Neuron (in vitro differentiated cells): ENCODE data around the gene PTGS1.
"Not testable (repeated sequence)": the region's sequence is repeated elsewhere in the genome, so short reads cannot be mapped to it uniquely, and the experiment has no call there.

Source experiments
- H2AFZ ChIP-seq: one replicate; pipeline ENCODE4 v1.6.1; 2013; ENCODE audit warnings: low read depth, mild to moderate bottlenecking, inconsistent platforms, low read length, moderate library complexity
- H3K27me3 ChIP-seq: one replicate; pipeline ENCODE4 v1.6.1; 2013; ENCODE audit warnings: low read length; ENCODE audit not compliant: insufficient read depth
- H3K36me3 ChIP-seq: one replicate; pipeline ENCODE4 v1.6.1; 2013; ENCODE audit warnings: low read length; ENCODE audit not compliant: insufficient read depth
- H3K4me1 ChIP-seq: one replicate; pipeline ENCODE4 v1.6.1; 2013; ENCODE audit warnings: low read length; ENCODE audit not compliant: insufficient read depth
- H3K4me3 ChIP-seq: 2 replicates; pipeline ENCODE4 v1.5.1; 2013; ENCODE audit warnings: mild to moderate bottlenecking, low read length, moderate library complexity
- H3K9me3 ChIP-seq: one replicate; pipeline ENCODE4 v1.6.1; 2013; ENCODE audit warnings: low read length

Gene PTGS1

DNA sequence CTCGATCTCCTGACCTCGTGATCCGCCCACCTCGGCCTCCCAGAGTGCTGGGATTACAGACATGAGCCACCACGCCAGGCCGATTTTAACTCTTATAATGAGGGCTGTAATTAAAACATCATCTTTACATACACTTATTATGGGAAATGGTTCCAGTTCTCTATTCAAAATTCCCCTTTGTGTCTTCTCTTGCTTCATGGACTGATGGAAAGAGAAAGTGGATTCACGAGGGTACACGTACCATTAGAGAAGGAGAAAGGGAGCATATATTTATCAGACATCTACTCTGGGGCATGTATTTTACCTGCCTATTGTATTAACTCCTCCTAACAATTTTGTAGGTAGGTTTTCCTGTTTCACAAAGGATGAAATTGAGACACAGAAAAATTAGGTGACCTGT, 31.1 kb downstream of the PTGS1 start:
- no peaks in the 10 kb centered on the region for H3K4me1 ChIP-seq
- no peaks in the 10 kb centered on the region for H3K9me3 ChIP-seq
- peaks cover 7% of the 10 kb centered on the region for H3K27me3 ChIP-seq
- H3K36me3 ChIP-seq = no peaks in the 10 kb centered on the region
- no peak overlapping the region for H3K4me3 ChIP-seq
- no peak overlapping the region for H2AFZ ChIP-seq

- H3K4me1 ChIP-seq = no peaks in the 10 kb centered on the region
- H3K36me3 ChIP-seq = no peaks in the 10 kb centered on the region
- no peak overlapping the region for H2AFZ ChIP-seq
- H3K4me3 ChIP-seq = no peak overlapping the region
- H3K9me3 ChIP-seq = no peaks in the 10 kb centered on the region
- H3K27me3 ChIP-seq = peaks cover 7% of the 10 kb centered on the region
Measured at GRCh38 chr9:122402403-122402871, 31.6 kb downstream of the PTGS1 start.

DNA sequence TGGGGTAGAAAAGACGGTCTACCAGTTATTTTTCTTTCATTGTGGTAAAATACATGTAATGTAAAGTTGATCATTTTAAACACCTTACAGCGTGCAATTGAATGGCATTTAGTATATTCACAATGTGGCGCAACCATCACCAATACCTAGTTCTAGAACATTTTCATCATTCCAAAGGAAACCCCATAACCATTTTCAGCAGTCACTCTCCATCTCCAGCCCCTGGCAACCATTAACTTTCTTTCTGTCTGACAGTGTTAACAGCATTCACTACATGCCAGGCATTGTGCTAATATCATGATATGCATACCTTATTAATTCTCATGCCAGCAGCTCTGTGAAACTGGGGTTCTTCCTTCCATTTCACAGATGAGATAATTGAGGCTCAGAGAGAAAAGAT, 32.0 kb downstream of the PTGS1 start:
- Histone ChIP-seq H3K4me3 (no peak overlapping the region), H2AFZ (no peak overlapping the region), H3K27me3 (peaks cover 6% of the 10 kb centered on the region), H3K9me3 (no peaks in the 10 kb centered on the region), H3K36me3 (no peaks in the 10 kb centered on the region), H3K4me1 (no peaks in the 10 kb centered on the region)

GRCh38 chr9:122403381-122404000, 32.7 kb downstream of the PTGS1 start:
- Histone ChIP-seq H3K4me3 (no peak overlapping the region), H3K4me1 (no peaks in the 10 kb centered on the region), H3K36me3 (no peaks in the 10 kb centered on the region), H3K27me3 (peaks cover 4% of the 10 kb centered on the region), H3K9me3 (no peaks in the 10 kb centered on the region), H2AFZ (no peak overlapping the region)

- H3K9me3 ChIP-seq, H2AFZ ChIP-seq, H3K4me3 ChIP-seq, H3K36me3 ChIP-seq, H3K27me3 ChIP-seq, H3K4me1 ChIP-seq: not testable (repeated sequence)
Measured at GRCh38 chr9:122405304-122406069, 34.7 kb downstream of the PTGS1 start.

DNA sequence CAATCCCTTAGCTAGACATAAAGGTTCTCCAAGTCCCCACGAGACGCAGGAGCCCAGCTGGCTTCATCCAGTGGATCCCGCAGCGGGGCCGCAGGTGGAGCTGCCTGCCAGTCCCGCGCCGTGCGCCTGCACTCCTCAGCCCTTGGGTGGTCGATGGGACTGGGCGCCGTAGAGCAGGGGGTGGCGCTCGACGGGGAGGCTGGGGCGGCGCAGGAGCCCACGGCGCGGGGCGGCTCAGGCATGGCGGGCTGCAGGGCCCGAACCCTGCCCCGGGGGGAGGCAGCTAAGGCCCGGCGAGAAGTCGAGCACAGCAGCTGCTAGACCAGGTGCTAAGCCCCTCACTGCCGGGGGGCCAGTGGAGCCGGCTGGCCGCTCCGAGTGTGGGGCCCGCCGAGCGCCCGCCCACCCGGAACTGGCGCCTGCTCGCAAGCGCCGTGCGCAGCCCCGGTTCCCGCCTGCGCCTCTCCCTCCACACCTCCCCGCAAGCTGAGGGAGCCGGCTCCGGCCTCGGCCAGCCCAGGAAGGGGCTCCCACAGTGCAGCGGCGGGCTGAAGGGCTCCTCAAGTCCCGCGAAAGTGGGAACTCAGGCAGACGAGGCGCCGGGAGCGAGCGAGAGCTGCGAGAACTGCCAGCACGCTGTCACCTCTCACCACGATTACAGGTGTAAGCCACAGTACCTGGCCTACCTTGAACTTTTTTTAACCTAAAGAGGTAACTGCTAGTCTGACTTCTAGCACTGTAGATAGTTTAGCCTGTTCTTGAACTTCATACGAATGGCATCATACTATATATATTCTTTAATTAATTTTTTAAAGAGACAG, 35.5 kb downstream of the PTGS1 start:
- Histone ChIP-seq H3K36me3 (no peaks in the 10 kb centered on the region), H2AFZ (no peak overlapping the region), H3K4me3 (no peak overlapping the region), H3K9me3 (no peaks in the 10 kb centered on the region), H3K27me3 (peaks cover 4% of the 10 kb centered on the region), H3K4me1 (no peaks in the 10 kb centered on the region)

GRCh38 chr9:122414108-122414507, 43.3 kb downstream of the PTGS1 start:
- not testable (repeated sequence) for H2AFZ ChIP-seq, H3K4me3 ChIP-seq, H3K27me3 ChIP-seq, H3K36me3 ChIP-seq, H3K9me3 ChIP-seq, H3K4me1 ChIP-seq

- Histone ChIP-seq H3K36me3 (no peaks in the 10 kb centered on the region), H3K27me3 (no peaks in the 10 kb centered on the region)
Measured at GRCh38 chr9:122418016-122418415, 47.2 kb downstream of the PTGS1 start.

GRCh38 chr9:122420315-122420714, 49.5 kb downstream of the PTGS1 start:
- Histone ChIP-seq H3K36me3 (no peaks in the 10 kb centered on the region), H3K9me3 (no peaks in the 10 kb centered on the region), H3K4me3 (no peak overlapping the region), H2AFZ (no peak overlapping the region), H3K27me3 (no peaks in the 10 kb centered on the region), H3K4me1 (no peaks in the 10 kb centered on the region)

More at GRCh38 chr9:122418016-122418415, 47.2 kb downstream of the PTGS1 start:
- Histone ChIP-seq H3K4me1 (no peaks in the 10 kb centered on the region), H3K4me3 (no peak overlapping the region), H2AFZ (no peak overlapping the region), H3K9me3 (no peaks in the 10 kb centered on the region)

DNA sequence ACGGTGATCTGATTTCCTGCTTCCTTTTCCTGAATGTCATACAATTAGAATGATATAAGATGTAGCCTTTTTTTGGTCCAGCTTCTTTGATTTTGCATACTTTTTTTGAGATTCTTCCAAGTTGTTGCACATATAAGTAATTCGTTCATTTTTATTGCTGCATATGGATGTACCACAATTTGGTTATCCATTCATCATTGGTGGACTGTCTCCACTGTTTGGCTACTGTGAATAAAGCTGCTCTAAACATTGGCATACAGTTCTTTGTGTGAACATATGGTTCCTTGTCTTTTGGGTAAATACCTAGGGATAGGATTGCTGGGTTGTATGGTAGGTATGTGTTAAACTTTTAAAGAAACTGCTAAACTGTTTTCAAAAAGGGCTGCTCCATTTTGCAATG, 54.3 kb downstream of the PTGS1 start:
- Histone ChIP-seq H2AFZ (no peak overlapping the region), H3K4me3 (no peak overlapping the region), H3K9me3 (no peaks in the 10 kb centered on the region), H3K4me1 (no peaks in the 10 kb centered on the region), H3K27me3 (peaks cover 2% of the 10 kb centered on the region), H3K36me3 (no peaks in the 10 kb centered on the region)

DNA sequence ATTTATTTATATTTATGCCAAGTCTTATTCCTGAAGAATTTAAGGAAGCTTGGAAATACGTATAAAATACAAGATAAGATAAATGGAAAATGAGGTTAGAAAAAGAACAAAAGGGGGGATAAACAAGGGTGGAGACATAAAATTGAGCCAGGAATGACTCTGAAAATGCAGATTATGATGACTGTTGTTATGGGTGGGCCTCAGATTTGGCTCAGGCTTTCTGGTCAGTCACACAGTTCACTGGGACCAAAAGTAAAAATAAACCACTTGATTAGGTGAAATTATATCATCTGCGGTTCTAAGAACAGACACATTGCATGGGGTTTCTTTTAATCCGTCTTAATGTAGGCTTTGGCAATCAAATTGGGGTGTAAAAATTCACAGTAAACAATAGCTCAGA, 55.9 kb downstream of the PTGS1 start:
- Histone ChIP-seq H3K4me1 (no peaks in the 10 kb centered on the region), H3K27me3 (peaks cover 2% of the 10 kb centered on the region), H3K36me3 (no peaks in the 10 kb centered on the region), H2AFZ (no peak overlapping the region), H3K4me3 (no peak overlapping the region), H3K9me3 (no peaks in the 10 kb centered on the region)

GRCh38 chr9:122442568-122442967, 71.7 kb downstream of the PTGS1 start:
- H3K36me3 ChIP-seq = no peaks in the 10 kb centered on the region
- H3K4me1 ChIP-seq = no peaks in the 10 kb centered on the region
- no peak overlapping the region for H3K4me3 ChIP-seq

DNA sequence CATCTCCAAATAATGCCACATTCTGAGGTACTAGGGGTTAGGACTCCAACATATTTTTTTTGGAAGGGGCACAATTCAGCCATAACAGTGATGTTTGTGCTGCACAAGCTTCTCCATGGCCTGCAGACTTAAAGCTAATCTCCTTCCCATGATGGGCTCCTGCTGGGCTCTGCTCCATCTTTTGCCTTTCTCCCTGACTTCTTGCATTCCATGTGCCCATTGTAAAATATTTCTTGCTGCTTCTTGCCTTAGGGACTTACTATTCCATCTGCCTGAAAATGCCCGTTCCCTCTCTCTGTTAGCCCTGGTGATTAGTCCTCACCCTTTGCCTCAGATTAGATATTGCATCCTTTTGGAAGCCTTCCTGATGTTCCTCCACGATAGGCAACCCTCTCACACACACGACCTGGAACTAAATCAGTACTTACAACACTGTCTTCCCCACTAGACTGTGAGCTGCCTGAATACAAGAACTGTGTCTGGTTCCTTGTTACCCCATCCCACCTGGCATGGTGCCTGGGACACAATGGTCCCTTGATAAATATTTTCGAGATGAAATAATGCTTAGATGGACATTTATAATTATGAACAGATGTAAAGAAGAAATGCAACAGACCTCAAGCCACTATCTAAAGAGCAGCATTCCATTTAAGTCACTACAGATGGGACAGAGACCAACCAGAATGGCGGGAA, 73.4 kb downstream of the PTGS1 start:
- peaks cover 3% of the 10 kb centered on the region for H3K9me3 ChIP-seq
- no peak overlapping the region for H2AFZ ChIP-seq
- no peaks in the 10 kb centered on the region for H3K4me1 ChIP-seq
- no peaks in the 10 kb centered on the region for H3K36me3 ChIP-seq
- H3K4me3 ChIP-seq = no peak overlapping the region
- H3K27me3 ChIP-seq = peaks cover 11% of the 10 kb centered on the region

More at GRCh38 chr9:122442568-122442967, 71.7 kb downstream of the PTGS1 start:
- Histone ChIP-seq H3K27me3 (peaks cover 11% of the 10 kb centered on the region), H2AFZ (no peak overlapping the region), H3K9me3 (peaks cover 3% of the 10 kb centered on the region)
